Psoas muscle (tissue), 8 donors: ENCODE results near the gene NRK. TPM values are rescaled to one million over a fixed set of nuclear protein-coding genes. Genes with fewer than 3 reads are reported as not detected.

Experiments used
- ATAC-seq, 4 donors: fragments of 200-7000 bp; cut with Tn5 transposase; one replicate each; pipeline ENCODE4 v1.9.1; 2020; ENCODE audit warnings: moderate library complexity in 3 of 4, mild to moderate bottlenecking in 2 of 4
- DNase-seq, 2 donors: peaks; one replicate each; pipeline ENCODE4 v3.0.0-alpha.2; 2020
- H3K27ac ChIP-seq: fragments of 200-600 bp; one replicate; pipeline ENCODE4 v1.8.0; 2022
- H3K27me3 ChIP-seq, 3 donors: fragments of 200-600 bp in 1 of 3; one replicate each; pipeline versions ENCODE4 v1.6.1 to v1.8.0; 2013 to 2022; ENCODE audit warnings: low read length in 2 of 3, mild to moderate bottlenecking in 2 of 3, moderate library complexity in 1 of 3; ENCODE audit not compliant: insufficient read depth in 3 of 3
- H3K36me3 ChIP-seq, 2 donors: fragments of 200-600 bp in 1 of 2; one replicate each; pipeline versions ENCODE4 v1.6.1 to v1.8.0; 2013 to 2022; ENCODE audit warnings: low read depth in 1 of 2, mild to moderate bottlenecking in 1 of 2, moderate library complexity in 1 of 2; ENCODE audit not compliant: insufficient read depth in 1 of 2
- H3K4me1 ChIP-seq: fragments of 200-600 bp; one replicate; pipeline ENCODE4 v1.8.0; 2022
- H3K4me3 ChIP-seq: fragments of 200-600 bp; one replicate; pipeline ENCODE4 v1.8.0; 2022; ENCODE audit warnings: mild to moderate bottlenecking
- H3K9me3 ChIP-seq: fragments of 200-600 bp; one replicate; pipeline ENCODE4 v1.8.0; 2022
- CTCF ChIP-seq: fragments of 200-600 bp; IDR thresholded peaks from one replicate; pipeline ENCODE4 v1.8.0; 2022; ENCODE audit warnings: antibody characterized with exemption
- WGBS, 3 donors: extraction: QIAGEN DNeasy Blood & Tissue Kit; methylation state at CpG; one replicate each; pipeline versions ENCODE4 v1.1.6 to v1.1.7; 2013; 5-methylcytosine and 5-hydroxymethylcytosine counted together
- intact Hi-C, 2 donors: fragments of 100-400 bp; cut with DNase I; formaldehyde crosslinking; loops; one replicate each; pipeline versions ENCODE4 v1.11.0 to v1.14.2; 2022
- polyA plus RNA-seq, 3 donors: library from polyadenylated mRNA; stranded (reverse); fragments of 200-250 nt; gene quantifications; one replicate each; pipeline ENCODE4 v1.2.3, GENCODE V29; 2013
- total RNA-seq, 4 donors: library from RNA; stranded (reverse); fragmentation: NEBNext Ultra II Directional in 2 of 4; extraction: Animal tissue kit (Norgen Biotek cat#: 25700) in 2 of 4; gene quantifications; one replicate each; pipeline versions ENCODE4 v1.2.1 to v1.2.4, GENCODE V29; 2021 to 2023
- donor health status: healthy with polysubstance abuse.
- donor health status: DM: no; HTN: no; CAD: no; lungs with moderate emphysema.
- donor health status: Bipolar disorder and iron deficiency.
- donor health status: healthy.
- donor health status: DM: yes; HTN: yes; CAD: no.
- donor health status: DM: no; HTN: no; CAD: no.
- donor health status: DM: no; HTN: no; CAD: no.
- donor health status: DM: yes; HTN: yes; CAD: no.

Gene NRK
- total and polyA plus RNA-seq, 7 donors: 0.03 to 1.8 (median 0.09) TPM; not detected in 1

- H3K27me3 ChIP-seq: peaks cover 0 to 21% (median 0%) of the 10 kb centered on the region in 3 donors
- H3K4me3 ChIP-seq: no peak overlapping the region
- H3K27ac ChIP-seq: no peak overlapping the region
- H3K9me3 ChIP-seq: no peaks in the 10 kb centered on the region
- ATAC-seq (no peak), DNase-seq (no peak)
- no peaks in the 10 kb centered on the region for H3K4me1 ChIP-seq
- intact Hi-C loops: no loop called here
- TF ChIP-seq CTCF: no peak
- 60 to 86% (median 84%) methylated on average over 3 of the region's 3 CpGs for WGBS, 3 donors
- H3K36me3 ChIP-seq: no peaks in the 10 kb centered on the region
Measured at GRCh38 chrX:105865709-105866108, 43.4 kb downstream of the NRK start.

GRCh38 chrX:105869701-105870100 lies 47.4 kb downstream of the NRK start:
- Histone ChIP-seq H3K36me3 (no peaks in the 10 kb centered on the region), H3K27ac (no peak overlapping the region), H3K4me1 (no peaks in the 10 kb centered on the region), H3K27me3 (peaks cover 0 to 22% (median 0%) of the 10 kb centered on the region in 3 donors), H3K9me3 (no peaks in the 10 kb centered on the region), H3K4me3 (no peak overlapping the region)
- WGBS, 3 donors: 49 to 94% (median 81%) methylated on average over 1 of the region's 1 CpG
- intact Hi-C loops: no loop called here
- TF ChIP-seq CTCF: no peak
- DNase-seq: no peak
- no peak for ATAC-seq

DNA sequence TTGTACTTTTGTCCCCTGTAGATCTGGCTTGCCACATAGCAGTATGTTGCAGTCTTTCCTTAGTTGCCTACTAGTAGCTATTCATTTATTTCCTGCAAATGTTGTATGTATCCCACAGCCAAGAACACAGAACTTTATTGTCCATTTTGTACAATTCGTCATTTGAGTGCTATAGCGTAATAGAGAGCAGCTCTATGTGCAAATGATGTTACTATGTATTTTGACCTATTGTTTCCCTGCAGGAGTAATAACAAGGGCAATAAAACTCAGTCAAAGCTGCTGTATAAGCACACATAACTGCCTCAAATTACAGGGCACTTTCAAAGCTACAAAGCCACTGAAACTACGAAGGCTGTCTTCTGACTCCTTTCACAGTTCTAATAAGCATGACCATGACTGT lies 48.1 kb downstream of the NRK start:
- Histone ChIP-seq H3K27me3 (peaks cover 0 to 29% (median 0%) of the 10 kb centered on the region in 3 donors), H3K4me3 (no peak overlapping the region), H3K27ac (no peak overlapping the region), H3K4me1 (no peaks in the 10 kb centered on the region), H3K36me3 (no peaks in the 10 kb centered on the region), H3K9me3 (no peaks in the 10 kb centered on the region)
- ATAC-seq: no peak
- no peak for TF ChIP-seq CTCF
- WGBS, 3 donors: 48 to 71% (median 58%) methylated on average over 3 of the region's 3 CpGs
- no peak for DNase-seq
- intact Hi-C loops: no loop called here

- ATAC-seq: no peak
- H3K9me3 ChIP-seq: no peaks in the 10 kb centered on the region
- H3K27me3 ChIP-seq: peaks cover 0 to 22% (median 0%) of the 10 kb centered on the region in 3 donors
- DNase-seq: no peak
- WGBS, 3 donors: 23 to 42% (median 31%) methylated on average over 7 of the region's 7 CpGs
- H3K4me3 ChIP-seq: no peak overlapping the region
- no peaks in the 10 kb centered on the region for H3K36me3 ChIP-seq
- intact Hi-C loops: no loop called here
- no peaks in the 10 kb centered on the region for H3K4me1 ChIP-seq
- TF ChIP-seq CTCF: no peak
- H3K27ac ChIP-seq: no peak overlapping the region
Measured at GRCh38 chrX:105872941-105873340, 50.6 kb downstream of the NRK start.

DNA sequence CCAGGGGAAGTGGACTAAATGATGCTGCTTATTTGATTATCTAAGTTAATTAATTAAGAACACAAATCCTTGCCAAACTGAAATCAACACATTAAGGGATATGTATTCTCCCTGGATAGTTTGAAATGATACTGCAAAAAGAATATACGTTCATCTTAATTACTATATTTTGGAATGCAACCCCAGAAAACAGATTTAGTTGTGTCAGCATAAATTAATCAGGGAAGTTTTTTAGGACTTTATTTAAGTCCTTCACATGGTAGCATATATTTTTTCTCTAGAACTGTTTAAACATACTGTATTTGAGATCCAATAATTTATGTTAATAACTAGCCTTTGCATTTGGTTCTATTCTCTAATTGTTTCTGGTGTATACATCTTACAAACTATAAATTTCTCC lies 52.5 kb downstream of the NRK start:
- ATAC-seq (no peak), DNase-seq (no peak)
- H3K9me3 ChIP-seq: no peaks in the 10 kb centered on the region
- no peak for TF ChIP-seq CTCF
- intact Hi-C loops: no loop called here
- 75 to 81% (median 80%) methylated on average over 1 of the region's 1 CpG for WGBS, 3 donors
- peaks cover 0 to 23% (median 0%) of the 10 kb centered on the region in 3 donors for H3K27me3 ChIP-seq
- H3K27ac ChIP-seq: no peak overlapping the region
- H3K4me1 ChIP-seq: no peaks in the 10 kb centered on the region
- H3K4me3 ChIP-seq: no peak overlapping the region
- no peaks in the 10 kb centered on the region for H3K36me3 ChIP-seq
